C4-2B (cell line): ENCODE measurements around the gene UBE2QL1.

Experiments
- H3K27ac ChIP-seq: fragments of 450-650 bp; 2 replicates; pipeline ENCODE4 v1.5.1; 2017
- CTCF ChIP-seq: fragments of 450-650 bp; conservative IDR thresholded peaks from 2 replicates; pipeline ENCODE4 v1.5.1; 2017; ENCODE audit warnings: mild to moderate bottlenecking
- ZFX ChIP-seq: fragments of 450-650 bp; IDR thresholded peaks from 2 replicates; pipeline ENCODE4 v1.6.1; 2017

Gene UBE2QL1

GRCh38 chr5:6540111-6540827 lies 91.6 kb downstream of the UBE2QL1 start:
- no peak for TF ChIP-seq CTCF
- no peak for TF ChIP-seq ZFX
- no peak overlapping the region for H3K27ac ChIP-seq

GRCh38 chr5:6541256-6542013 lies 92.8 kb downstream of the UBE2QL1 start:
- TF ChIP-seq ZFX: no peak
- TF ChIP-seq CTCF: no peak
- no peak overlapping the region for H3K27ac ChIP-seq

GRCh38 chr5:6542421-6543345 lies 94.0 kb downstream of the UBE2QL1 start:
- TF ChIP-seq CTCF (no peak), ZFX (no peak)
- no peak overlapping the region for H3K27ac ChIP-seq

GRCh38 chr5:6543346-6543730 lies 94.7 kb downstream of the UBE2QL1 start:
- H3K27ac ChIP-seq: no peak overlapping the region
- no peak for TF ChIP-seq CTCF
- no peak for TF ChIP-seq ZFX

- no peak for TF ChIP-seq ZFX
- no peak for TF ChIP-seq CTCF
- H3K27ac ChIP-seq: no peak overlapping the region
These were observed 95.3 kb downstream of the UBE2QL1 start for GRCh38 chr5:6543830-6544560.
